Measurements from ENCODE around the gene GM2A.
A peak's percentile ranks its signal among the peaks of the same experiment; 100 is the strongest.
"Not testable (repeated sequence)": the region's sequence is repeated elsewhere in the genome, so short reads cannot be mapped to it uniquely, and the experiment has no call there.

The GM2A gene

GRCh38 chr5:151222054-151222789, 30.8 kb upstream of the GM2A start:
- Mint-ChIP-seq H3K27me3 (no peaks in the 10 kb centered on the region), H3K4me1 (ENCODE audit: low read depth) (peaks cover 73% of the 10 kb centered on the region), H3K27ac (peak overlapping the region; percentile 90), H3K9me3 (no peaks in the 10 kb centered on the region), H3K36me3 (ENCODE audit: low read depth) (peaks cover 46% of the 10 kb centered on the region), H3K4me3 (peak overlapping the region; percentile 87)
- DNase-seq, result no peak

- Mint-ChIP-seq H3K27ac (peak overlapping the region; percentile 90), H3K27me3 (no peaks in the 10 kb centered on the region), H3K4me3 (peak overlapping the region; percentile 87), H3K36me3 (ENCODE audit: low read depth) (peaks cover 39% of the 10 kb centered on the region), H3K9me3 (no peaks in the 10 kb centered on the region), H3K4me1 (ENCODE audit: low read depth) (peaks cover 67% of the 10 kb centered on the region)
- peak; percentile 44 for DNase-seq
Observed at GRCh38 chr5:151222790-151223446, 30.1 kb upstream of the GM2A start.

- peaks cover 59% of the 10 kb centered on the region for H3K4me1 Mint-ChIP-seq (ENCODE audit: low read depth)
- H3K9me3 Mint-ChIP-seq, result no peaks in the 10 kb centered on the region
- peaks cover 32% of the 10 kb centered on the region for H3K36me3 Mint-ChIP-seq (ENCODE audit: low read depth)
- peak within 1 kb of the TSS; percentile 87 for H3K4me3 Mint-ChIP-seq
- peak; percentile 80 for DNase-seq
- peak within 1 kb of the TSS; percentile 90 for H3K27ac Mint-ChIP-seq
- H3K27me3 Mint-ChIP-seq, result no peaks in the 10 kb centered on the region
Observed at GRCh38 chr5:151223447-151224264, 29.3 kb upstream of the GM2A start, which contains the start of gene CCDC69. TSS of gene CCDC69 (minus strand) at chr5:151224092. CDS start at chr5:151223970, 122 bp downstream.

- DNase-seq, result no peak
Observed at GRCh38 chr5:151224372-151224771, 28.6 kb upstream of the GM2A start.

GRCh38 chr5:151225071-151225470, 27.9 kb upstream of the GM2A start:
- Mint-ChIP-seq H3K27ac (peak overlapping the region; percentile 90), H3K27me3 (no peaks in the 10 kb centered on the region), H3K9me3 (no peaks in the 10 kb centered on the region)

More at GRCh38 chr5:151224372-151224771, 28.6 kb upstream of the GM2A start:
- Mint-ChIP-seq H3K9me3 (no peaks in the 10 kb centered on the region), H3K36me3 (ENCODE audit: low read depth) (peaks cover 25% of the 10 kb centered on the region), H3K4me1 (ENCODE audit: low read depth) (peaks cover 52% of the 10 kb centered on the region), H3K27ac (peak overlapping the region; percentile 90), H3K27me3 (no peaks in the 10 kb centered on the region), H3K4me3 (peak overlapping the region; percentile 87)

GRCh38 chr5:151225475-151225874, 27.5 kb upstream of the GM2A start:
- no peak overlapping the region for H3K4me3 Mint-ChIP-seq
- DNase-seq, result peak; percentile 22
- peaks cover 42% of the 10 kb centered on the region for H3K4me1 Mint-ChIP-seq (ENCODE audit: low read depth)
- peaks cover 17% of the 10 kb centered on the region for H3K36me3 Mint-ChIP-seq (ENCODE audit: low read depth)
- H3K27me3 Mint-ChIP-seq, result no peaks in the 10 kb centered on the region
- peak overlapping the region; percentile 90 for H3K27ac Mint-ChIP-seq
- H3K9me3 Mint-ChIP-seq, result no peaks in the 10 kb centered on the region

More at GRCh38 chr5:151225071-151225470, 27.9 kb upstream of the GM2A start:
- peaks cover 46% of the 10 kb centered on the region for H3K4me1 Mint-ChIP-seq (ENCODE audit: low read depth)
- H3K36me3 Mint-ChIP-seq (ENCODE audit: low read depth), result peaks cover 21% of the 10 kb centered on the region
- H3K4me3 Mint-ChIP-seq, result peak overlapping the region; percentile 87
- no peak for DNase-seq

GRCh38 chr5:151227918-151228447, 25.0 kb upstream of the GM2A start:
- DNase-seq, result no peak
- peaks cover 8% of the 10 kb centered on the region for H3K36me3 Mint-ChIP-seq (ENCODE audit: low read depth)
- no peaks in the 10 kb centered on the region for H3K9me3 Mint-ChIP-seq
- H3K4me1 Mint-ChIP-seq (ENCODE audit: low read depth), result peaks cover 17% of the 10 kb centered on the region
- no peak overlapping the region for H3K4me3 Mint-ChIP-seq
- no peaks in the 10 kb centered on the region for H3K27me3 Mint-ChIP-seq
- no peak overlapping the region for H3K27ac Mint-ChIP-seq

GRCh38 chr5:151228986-151229385, 24.0 kb upstream of the GM2A start:
- H3K27me3 Mint-ChIP-seq, result no peaks in the 10 kb centered on the region
- H3K36me3 Mint-ChIP-seq (ENCODE audit: low read depth), result no peaks in the 10 kb centered on the region

GRCh38 chr5:151230048-151230680, 22.8 kb upstream of the GM2A start:
- H3K4me1 Mint-ChIP-seq (ENCODE audit: low read depth), result peaks cover 22% of the 10 kb centered on the region
- no peaks in the 10 kb centered on the region for H3K9me3 Mint-ChIP-seq
- no peak overlapping the region for H3K27ac Mint-ChIP-seq
- no peak overlapping the region for H3K4me3 Mint-ChIP-seq
- H3K27me3 Mint-ChIP-seq, result no peaks in the 10 kb centered on the region
- H3K36me3 Mint-ChIP-seq (ENCODE audit: low read depth), result no peaks in the 10 kb centered on the region
- DNase-seq, result no peak

More at GRCh38 chr5:151228986-151229385, 24.0 kb upstream of the GM2A start:
- Mint-ChIP-seq H3K9me3 (no peaks in the 10 kb centered on the region), H3K4me3 (no peak overlapping the region), H3K4me1 (ENCODE audit: low read depth) (peaks cover 19% of the 10 kb centered on the region), H3K27ac (no peak overlapping the region)
- no peak for DNase-seq

GRCh38 chr5:151231359-151231758, 21.6 kb upstream of the GM2A start:
- Mint-ChIP-seq H3K4me3 (no peak overlapping the region), H3K36me3 (ENCODE audit: low read depth) (no peaks in the 10 kb centered on the region), H3K27ac (no peak overlapping the region), H3K9me3 (no peaks in the 10 kb centered on the region), H3K27me3 (no peaks in the 10 kb centered on the region), H3K4me1 (ENCODE audit: low read depth) (peaks cover 20% of the 10 kb centered on the region)
- no peak for DNase-seq

- H3K4me1 Mint-ChIP-seq (ENCODE audit: low read depth), result peaks cover 28% of the 10 kb centered on the region
- H3K36me3 Mint-ChIP-seq (ENCODE audit: low read depth), result no peaks in the 10 kb centered on the region
- DNase-seq, result no peak
- H3K27ac Mint-ChIP-seq, result no peak overlapping the region
- no peak overlapping the region for H3K4me3 Mint-ChIP-seq
- H3K9me3 Mint-ChIP-seq, result no peaks in the 10 kb centered on the region
- H3K27me3 Mint-ChIP-seq, result no peaks in the 10 kb centered on the region
Observed at GRCh38 chr5:151233616-151234085, 19.3 kb upstream of the GM2A start.

- peaks cover 37% of the 10 kb centered on the region for H3K4me1 Mint-ChIP-seq (ENCODE audit: low read depth)
- no peaks in the 10 kb centered on the region for H3K36me3 Mint-ChIP-seq (ENCODE audit: low read depth)
- peak overlapping the region; percentile 53 for H3K27ac Mint-ChIP-seq
- DNase-seq, result no peak
- no peak overlapping the region for H3K4me3 Mint-ChIP-seq
- H3K9me3 Mint-ChIP-seq, result no peaks in the 10 kb centered on the region
- no peaks in the 10 kb centered on the region for H3K27me3 Mint-ChIP-seq
Observed at GRCh38 chr5:151234476-151235238, 18.3 kb upstream of the GM2A start.

- H3K36me3 Mint-ChIP-seq (ENCODE audit: low read depth); H3K9me3 Mint-ChIP-seq; H3K4me3 Mint-ChIP-seq; DNase-seq; H3K27ac Mint-ChIP-seq; H3K27me3 Mint-ChIP-seq: not testable (repeated sequence)
- peaks cover 37% of the 10 kb centered on the region for H3K4me1 Mint-ChIP-seq (ENCODE audit: low read depth)
Observed at GRCh38 chr5:151235239-151235571, 17.8 kb upstream of the GM2A start.

All from activated T-cell treated with anti-CD3 and anti-CD28 coated beads, Interleukin-2, amount 50 U/mL, for 24 hours (primary cell).